ENCODE data around the gene DNAJC15.
"Not testable (repeated sequence)": the region's sequence is repeated elsewhere in the genome, so short reads cannot be mapped to it uniquely, and the experiment has no call there.

DNAJC15 gene

GRCh38 chr13:43074824-43075510 is 51.6 kb downstream of the DNAJC15 start:
- H3K27ac ChIP-seq (ENCODE audit: low read depth, low read length): no peak overlapping the region
- H3K36me3 ChIP-seq (ENCODE audit: control insufficient read depth in 1 of 2, insufficient read depth in 2 of 2, low read length in 2 of 2): peaks cover 0 to 3% of the 10 kb centered on the region in 2 experiments
- no peak overlapping the region for H2BK12ac ChIP-seq (ENCODE audit: low read length)
- no peak overlapping the region for H3K14ac ChIP-seq (ENCODE audit: low read length)
- H3K18ac ChIP-seq (ENCODE audit: low read length): no peak overlapping the region
- no peak overlapping the region for H2AFZ ChIP-seq (ENCODE audit: insufficient read depth, low read length, poor library complexity)
- peaks cover 13% of the 10 kb centered on the region for H3K79me1 ChIP-seq (ENCODE audit: low read length)
- no CpG with 5 or more reads among the region's 3 CpGs for WGBS (ENCODE audit: extremely low coverage, insufficient coverage, insufficient read length)
- no peak overlapping the region for H3K4ac ChIP-seq (ENCODE audit: low read depth, low read length)
- no peak overlapping the region for H3K23ac ChIP-seq (ENCODE audit: low read length)
- no peak overlapping the region for H2BK5ac ChIP-seq (ENCODE audit: low read depth, low read length, poor library complexity)
- no peak overlapping the region for H2AK5ac ChIP-seq (ENCODE audit: low read length)
- no peak overlapping the region for H4K91ac ChIP-seq (ENCODE audit: low read depth, low read length)
- no peak overlapping the region for H3K4me3 ChIP-seq (ENCODE audit: low read depth, low read length)
- no peaks in the 10 kb centered on the region for H3K9me3 ChIP-seq (ENCODE audit: insufficient read depth, low read depth, low read length)
- no peak overlapping the region for H4K12ac ChIP-seq (ENCODE audit: low read depth, low read length)
- no peak overlapping the region for H3K4me2 ChIP-seq (ENCODE audit: low read length)
- H3K27me3 ChIP-seq (ENCODE audit: insufficient read depth, low read length): no peaks in the 10 kb centered on the region
- H3K4me1 ChIP-seq (ENCODE audit: control insufficient read depth in 1 of 2, insufficient read depth in 2 of 2, low read length in 2 of 2): peaks cover 6 to 10% of the 10 kb centered on the region in 2 experiments
- no peaks in the 10 kb centered on the region for H3K79me2 ChIP-seq (ENCODE audit: control insufficient read depth, insufficient read depth, low read length, poor library complexity)
- no peak overlapping the region for H2BK120ac ChIP-seq (ENCODE audit: insufficient read depth, low read length, poor library complexity)
- no peak overlapping the region for H4K8ac ChIP-seq (ENCODE audit: low read depth, low read length)
- no peak overlapping the region for H3K9ac ChIP-seq (ENCODE audit: low read length)
- no peak for DNase-seq

DNA sequence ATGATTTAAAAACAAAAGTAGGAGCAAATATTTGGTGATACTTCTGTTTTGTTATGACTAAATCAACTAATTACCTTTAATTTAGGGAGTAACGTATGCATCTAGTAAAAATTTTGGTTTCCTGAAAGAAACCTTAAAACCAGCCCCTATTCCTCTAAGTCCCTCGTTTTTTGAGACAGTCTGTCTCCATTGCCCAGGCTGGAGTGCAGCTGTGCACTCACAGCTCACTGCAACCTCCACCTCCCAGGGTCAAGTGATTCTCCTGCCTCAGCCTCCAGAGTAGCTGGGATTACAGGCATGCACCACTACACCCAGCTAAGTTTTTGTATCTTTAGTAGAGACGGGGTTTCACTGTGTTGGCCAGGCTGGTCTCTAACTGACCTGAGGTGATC is 52.1 kb downstream of the DNAJC15 start:
- H2AK5ac ChIP-seq (ENCODE audit: low read length); DNase-seq; H3K9me3 ChIP-seq (ENCODE audit: insufficient read depth, low read depth, low read length); H3K9ac ChIP-seq (ENCODE audit: low read length); H4K8ac ChIP-seq (ENCODE audit: low read depth, low read length); H3K23ac ChIP-seq (ENCODE audit: low read length); H3K18ac ChIP-seq (ENCODE audit: low read length); H2AFZ ChIP-seq (ENCODE audit: insufficient read depth, low read length, poor library complexity); H3K4me1 ChIP-seq (ENCODE audit: control insufficient read depth in 1 of 2, insufficient read depth in 2 of 2, low read length in 2 of 2); H3K36me3 ChIP-seq (ENCODE audit: control insufficient read depth in 1 of 2, insufficient read depth in 2 of 2, low read length in 2 of 2); H3K4me3 ChIP-seq (ENCODE audit: low read depth, low read length); H2BK120ac ChIP-seq (ENCODE audit: insufficient read depth, low read length, poor library complexity); H3K14ac ChIP-seq (ENCODE audit: low read length); H3K27me3 ChIP-seq (ENCODE audit: insufficient read depth, low read length); H3K79me2 ChIP-seq (ENCODE audit: control insufficient read depth, insufficient read depth, low read length, poor library complexity); H3K4me2 ChIP-seq (ENCODE audit: low read length); H3K27ac ChIP-seq (ENCODE audit: low read depth, low read length): not testable (repeated sequence)
- Histone ChIP-seq H2BK5ac (ENCODE audit: low read depth, low read length, poor library complexity) (peak overlapping the region; percentile 0), H4K91ac (ENCODE audit: low read depth, low read length) (peak overlapping the region; percentile 59), H3K79me1 (ENCODE audit: low read length) (peaks cover 12% of the 10 kb centered on the region), H3K4ac (ENCODE audit: low read depth, low read length) (peak overlapping the region; percentile 4), H2BK12ac (ENCODE audit: low read length) (peak overlapping the region; percentile 2), H4K12ac (ENCODE audit: low read depth, low read length) (peak overlapping the region; percentile 65)
- WGBS (ENCODE audit: extremely low coverage, insufficient coverage, insufficient read length): no CpG with 5 or more reads among the region's 3 CpGs

DNA sequence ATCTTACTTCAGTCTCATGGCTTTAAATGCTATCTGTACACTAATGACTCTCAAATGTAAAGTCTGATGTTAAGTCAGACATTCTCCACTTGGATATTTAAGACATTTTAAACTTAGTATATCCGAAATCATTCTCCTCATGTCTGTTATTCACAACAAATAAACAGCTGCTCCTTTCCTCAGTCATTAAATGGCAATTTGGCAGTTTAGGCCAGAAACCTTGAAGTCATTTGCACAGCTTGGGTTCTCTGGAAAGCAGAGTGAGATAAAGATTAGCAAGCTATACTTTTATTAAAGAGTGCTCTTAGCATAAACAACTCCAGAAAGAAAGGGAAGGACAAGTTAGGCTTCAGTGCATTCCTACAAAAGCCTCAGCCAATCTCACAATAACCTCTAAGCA is 53.7 kb downstream of the DNAJC15 start:
- Histone ChIP-seq H2AK5ac (ENCODE audit: low read length) (no peak overlapping the region), H4K91ac (ENCODE audit: low read depth, low read length) (no peak overlapping the region), H4K12ac (ENCODE audit: low read depth, low read length) (no peak overlapping the region), H3K4ac (ENCODE audit: low read depth, low read length) (no peak overlapping the region), H3K36me3 (ENCODE audit: control insufficient read depth in 1 of 2, insufficient read depth in 2 of 2, low read length in 2 of 2) (peaks cover 6% of the 10 kb centered on the region in 2 experiments), H3K23ac (ENCODE audit: low read length) (no peak overlapping the region), H4K8ac (ENCODE audit: low read depth, low read length) (no peak overlapping the region), H3K4me3 (ENCODE audit: low read depth, low read length) (no peak overlapping the region), H3K4me1 (ENCODE audit: control insufficient read depth in 1 of 2, insufficient read depth in 2 of 2, low read length in 2 of 2) (peaks cover 6 to 8% of the 10 kb centered on the region in 2 experiments), H3K18ac (ENCODE audit: low read length) (no peak overlapping the region), H3K27ac (ENCODE audit: low read depth, low read length) (peak overlapping the region; percentile 19), H3K9ac (ENCODE audit: low read length) (no peak overlapping the region), H3K14ac (ENCODE audit: low read length) (no peak overlapping the region), H3K9me3 (ENCODE audit: insufficient read depth, low read depth, low read length) (no peaks in the 10 kb centered on the region), H3K79me2 (ENCODE audit: control insufficient read depth, insufficient read depth, low read length, poor library complexity) (no peaks in the 10 kb centered on the region), H2BK5ac (ENCODE audit: low read depth, low read length, poor library complexity) (no peak overlapping the region), H3K79me1 (ENCODE audit: low read length) (peaks cover 8% of the 10 kb centered on the region), H3K27me3 (ENCODE audit: insufficient read depth, low read length) (no peaks in the 10 kb centered on the region), H2AFZ (ENCODE audit: insufficient read depth, low read length, poor library complexity) (no peak overlapping the region), H2BK120ac (ENCODE audit: insufficient read depth, low read length, poor library complexity) (no peak overlapping the region), H3K4me2 (ENCODE audit: low read length) (no peak overlapping the region), H2BK12ac (ENCODE audit: low read length) (no peak overlapping the region)
- WGBS (ENCODE audit: extremely low coverage, insufficient coverage, insufficient read length): no CpG with 5 or more reads among the region's 1 CpG
- no peak for DNase-seq

DNA sequence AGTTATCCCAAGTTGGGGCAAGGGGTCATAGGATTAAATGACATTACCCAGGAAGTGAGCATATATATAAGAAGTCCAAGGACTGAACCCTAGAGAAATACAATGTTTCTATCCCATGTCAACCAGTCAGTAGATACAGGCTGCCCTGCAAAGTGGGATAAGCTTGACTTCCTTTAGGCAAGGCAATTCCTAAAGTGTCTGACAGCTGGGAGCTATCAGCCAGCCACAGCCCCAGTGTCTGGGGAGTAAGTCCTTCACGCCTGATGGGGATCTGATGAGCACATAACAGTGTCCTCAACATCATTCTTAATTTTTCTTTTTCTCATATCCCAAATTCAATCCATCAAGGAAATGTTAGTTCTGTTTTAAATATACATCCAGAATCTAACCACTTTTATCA is 54.1 kb downstream of the DNAJC15 start:
- H2BK5ac ChIP-seq (ENCODE audit: low read depth, low read length, poor library complexity): no peak overlapping the region
- H4K12ac ChIP-seq (ENCODE audit: low read depth, low read length): no peak overlapping the region
- peak overlapping the region; percentile 82 for H2BK12ac ChIP-seq (ENCODE audit: low read length)
- peaks cover 6 to 8% of the 10 kb centered on the region in 2 experiments for H3K4me1 ChIP-seq (ENCODE audit: control insufficient read depth in 1 of 2, insufficient read depth in 2 of 2, low read length in 2 of 2)
- H3K4ac ChIP-seq (ENCODE audit: low read depth, low read length): no peak overlapping the region
- peaks cover 6 to 7% of the 10 kb centered on the region in 2 experiments for H3K36me3 ChIP-seq (ENCODE audit: control insufficient read depth in 1 of 2, insufficient read depth in 2 of 2, low read length in 2 of 2)
- no peaks in the 10 kb centered on the region for H3K27me3 ChIP-seq (ENCODE audit: insufficient read depth, low read length)
- no peak overlapping the region for H4K91ac ChIP-seq (ENCODE audit: low read depth, low read length)
- no peak overlapping the region for H3K9ac ChIP-seq (ENCODE audit: low read length)
- H3K79me2 ChIP-seq (ENCODE audit: control insufficient read depth, insufficient read depth, low read length, poor library complexity): no peaks in the 10 kb centered on the region
- no peaks in the 10 kb centered on the region for H3K9me3 ChIP-seq (ENCODE audit: insufficient read depth, low read depth, low read length)
- no peak overlapping the region for H2AK5ac ChIP-seq (ENCODE audit: low read length)
- no peak overlapping the region for H3K18ac ChIP-seq (ENCODE audit: low read length)
- H3K4me2 ChIP-seq (ENCODE audit: low read length): no peak overlapping the region
- H2AFZ ChIP-seq (ENCODE audit: insufficient read depth, low read length, poor library complexity): no peak overlapping the region
- no peak overlapping the region for H4K8ac ChIP-seq (ENCODE audit: low read depth, low read length)
- no CpG with 5 or more reads among the region's 1 CpG for WGBS (ENCODE audit: extremely low coverage, insufficient coverage, insufficient read length)
- H3K14ac ChIP-seq (ENCODE audit: low read length): no peak overlapping the region
- no peak for DNase-seq
- no peak overlapping the region for H3K23ac ChIP-seq (ENCODE audit: low read length)
- no peak overlapping the region for H3K4me3 ChIP-seq (ENCODE audit: low read depth, low read length)
- H3K79me1 ChIP-seq (ENCODE audit: low read length): peaks cover 8% of the 10 kb centered on the region
- H3K27ac ChIP-seq (ENCODE audit: low read depth, low read length): peak overlapping the region; percentile 19
- H2BK120ac ChIP-seq (ENCODE audit: insufficient read depth, low read length, poor library complexity): peak overlapping the region; percentile 40

All from trophoblast cell (in vitro differentiated cells and primary cell).